T-helper 2 cell treated with Interferon-gamma antibody and Interleukin-4, amounts not matched to agents 5 μg/mL and 100 μg/mL, for 36 hours (primary cell): ENCODE results near the gene TAB2.
"Not testable (repeated sequence)": the region's sequence is repeated elsewhere in the genome, so short reads cannot be mapped to it uniquely, and the experiment has no call there.

Source experiments
- DNase-seq: peaks from one replicate; pipeline ENCODE4 v3.0.0; 2021; ENCODE audit warnings: low spot score
- H3K27ac Mint-ChIP-seq: one replicate; pipeline ENCODE4 v1.8.0; 2021; ENCODE audit warnings: mild to moderate bottlenecking, mixed read lengths
- H3K27me3 Mint-ChIP-seq: one replicate; pipeline ENCODE4 v1.8.0; 2021; ENCODE audit warnings: low read depth, mixed read lengths
- H3K36me3 Mint-ChIP-seq: one replicate; pipeline ENCODE4 v1.8.0; 2021; ENCODE audit warnings: low read depth, mixed read lengths
- H3K4me1 Mint-ChIP-seq: one replicate; pipeline ENCODE4 v1.8.0; 2021; ENCODE audit warnings: low read depth, mixed read lengths
- H3K4me3 Mint-ChIP-seq: one replicate; pipeline ENCODE4 v1.8.0; 2022; ENCODE audit warnings: mild to moderate bottlenecking, moderate library complexity, mixed read lengths
- H3K9me3 Mint-ChIP-seq: one replicate; pipeline ENCODE4 v1.8.0; 2021; ENCODE audit warnings: mixed read lengths

The TAB2 gene

DNA sequence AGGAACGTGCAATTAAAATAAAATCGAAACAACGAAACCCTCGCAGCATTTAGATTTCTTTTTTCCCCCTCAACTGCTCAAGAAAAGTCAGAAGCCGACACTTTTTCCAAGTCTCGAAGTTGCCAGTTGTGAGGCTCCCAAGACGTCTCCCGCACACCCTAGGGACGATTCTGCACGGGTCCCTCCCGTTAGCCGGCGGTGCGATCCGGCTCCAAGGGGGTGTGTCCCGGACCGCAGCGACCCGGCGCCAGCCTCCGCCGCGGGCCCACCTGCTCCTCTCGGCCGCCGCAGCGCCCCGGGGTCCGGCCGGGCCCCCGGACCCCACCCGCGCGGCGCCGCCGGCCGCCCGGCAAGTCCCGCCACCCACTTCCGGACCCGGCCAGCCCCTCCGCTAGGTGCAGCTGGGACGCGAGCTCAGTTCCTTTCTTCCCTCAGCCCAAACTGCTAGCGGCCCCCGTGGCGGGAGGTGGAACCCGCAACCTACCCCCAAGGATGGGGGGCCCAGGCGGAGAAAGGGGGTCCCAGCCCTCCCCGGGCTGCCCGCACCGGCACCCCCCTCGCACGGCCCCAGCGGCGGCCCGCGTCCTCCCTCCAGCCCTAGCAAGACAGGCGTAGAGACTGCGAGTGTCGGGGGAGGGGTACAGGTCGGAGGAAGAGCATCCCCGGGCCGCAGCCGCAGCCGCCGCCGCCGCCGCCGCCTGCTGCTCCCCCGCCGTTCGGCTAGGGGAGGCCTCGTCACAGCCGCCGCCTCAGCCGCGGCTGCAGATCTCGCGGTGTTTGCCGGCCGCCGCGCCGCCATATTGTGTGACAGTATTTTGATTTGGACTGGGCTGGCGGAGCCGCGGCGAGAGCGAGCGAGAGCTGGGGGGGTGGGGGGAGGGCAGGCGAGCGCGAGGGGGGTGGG lies 520 bp upstream of the TAB2 start:
- H3K4me1 Mint-ChIP-seq = peaks cover 32% of the 10 kb centered on the region
- peaks cover 32% of the 10 kb centered on the region for H3K36me3 Mint-ChIP-seq
- peaks cover 6% of the 10 kb centered on the region for H3K9me3 Mint-ChIP-seq
- no peaks in the 10 kb centered on the region for H3K27me3 Mint-ChIP-seq
- peak overlapping the region; percentile 84 for H3K4me3 Mint-ChIP-seq
- peak overlapping the region; percentile 89 for H3K27ac Mint-ChIP-seq
- DNase-seq = peak; percentile 90

- H3K36me3 Mint-ChIP-seq = peaks cover 32% of the 10 kb centered on the region
- peak overlapping the region; percentile 91 for H3K27ac Mint-ChIP-seq
- H3K4me1 Mint-ChIP-seq = peaks cover 40% of the 10 kb centered on the region
- no peak for DNase-seq
- peak overlapping the region; percentile 90 for H3K4me3 Mint-ChIP-seq
- H3K9me3 Mint-ChIP-seq = peaks cover under 1% of the 10 kb centered on the region
- no peaks in the 10 kb centered on the region for H3K27me3 Mint-ChIP-seq
These were observed 1.2 kb downstream of the TAB2 start for GRCh38 chr6:149318581-149319286.

DNA sequence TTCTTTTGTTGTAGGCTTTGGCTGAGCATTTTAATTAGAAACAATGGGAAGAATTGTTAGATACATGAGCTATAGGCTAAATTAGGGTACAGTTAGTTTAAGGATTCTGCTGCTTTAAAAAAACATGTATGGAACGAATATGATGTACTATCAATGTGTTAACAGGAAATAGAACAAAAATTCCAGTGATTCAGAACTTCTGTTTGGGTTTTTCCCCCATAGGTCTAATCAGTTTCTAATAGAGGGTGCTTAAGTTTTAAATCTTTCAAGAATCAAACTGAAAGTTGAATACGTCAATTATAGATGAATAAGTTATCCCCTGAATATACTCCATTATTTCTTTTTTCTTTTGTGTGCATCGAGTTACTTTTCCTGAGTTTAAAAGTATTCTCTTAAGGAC lies 1.9 kb downstream of the TAB2 start:
- no peaks in the 10 kb centered on the region for H3K27me3 Mint-ChIP-seq
- H3K4me3 Mint-ChIP-seq = peak overlapping the region; percentile 90
- H3K9me3 Mint-ChIP-seq = no peaks in the 10 kb centered on the region
- H3K36me3 Mint-ChIP-seq = peaks cover 34% of the 10 kb centered on the region
- no peak for DNase-seq
- H3K27ac Mint-ChIP-seq = peak overlapping the region; percentile 91
- peaks cover 39% of the 10 kb centered on the region for H3K4me1 Mint-ChIP-seq

- DNase-seq, H3K27me3 Mint-ChIP-seq, H3K9me3 Mint-ChIP-seq: not testable (repeated sequence)
- Mint-ChIP-seq H3K36me3 (peaks cover 35% of the 10 kb centered on the region), H3K4me1 (peaks cover 37% of the 10 kb centered on the region), H3K4me3 (peak overlapping the region; percentile 90), H3K27ac (peak overlapping the region; percentile 91)
These were observed 2.5 kb downstream of the TAB2 start for GRCh38 chr6:149320016-149320415.

DNA sequence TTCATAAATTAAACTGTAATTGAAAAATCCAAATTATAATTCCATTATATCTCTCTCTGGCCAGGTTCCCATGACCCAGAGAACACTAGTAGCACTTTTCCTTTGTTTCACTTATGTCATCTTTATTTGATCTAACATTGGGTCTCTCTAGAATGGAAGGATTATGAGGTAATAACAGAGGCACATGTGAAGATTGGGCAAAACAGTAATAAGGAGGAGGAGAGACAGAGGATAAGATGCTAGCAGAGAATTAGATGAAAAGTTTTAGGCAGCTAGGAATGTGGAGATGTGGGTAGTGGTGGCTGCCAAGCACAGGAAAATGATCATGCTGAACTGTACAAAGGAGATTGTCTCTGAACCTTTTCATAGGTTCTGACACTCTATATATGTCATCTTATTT lies 3.3 kb downstream of the TAB2 start:
- Mint-ChIP-seq H3K36me3 (peaks cover 39% of the 10 kb centered on the region), H3K27me3 (no peaks in the 10 kb centered on the region), H3K4me3 (peak overlapping the region; percentile 90), H3K9me3 (no peaks in the 10 kb centered on the region), H3K27ac (peak overlapping the region; percentile 77), H3K4me1 (peaks cover 37% of the 10 kb centered on the region)
- no peak for DNase-seq

- Mint-ChIP-seq H3K9me3 (no peaks in the 10 kb centered on the region), H3K27me3 (no peaks in the 10 kb centered on the region), H3K36me3 (peaks cover 42% of the 10 kb centered on the region), H3K27ac (peak overlapping the region; percentile 9), H3K4me3 (peak overlapping the region; percentile 71), H3K4me1 (peaks cover 42% of the 10 kb centered on the region)
- no peak for DNase-seq
These were observed 5.8 kb downstream of the TAB2 start for GRCh38 chr6:149323353-149323752.

DNA sequence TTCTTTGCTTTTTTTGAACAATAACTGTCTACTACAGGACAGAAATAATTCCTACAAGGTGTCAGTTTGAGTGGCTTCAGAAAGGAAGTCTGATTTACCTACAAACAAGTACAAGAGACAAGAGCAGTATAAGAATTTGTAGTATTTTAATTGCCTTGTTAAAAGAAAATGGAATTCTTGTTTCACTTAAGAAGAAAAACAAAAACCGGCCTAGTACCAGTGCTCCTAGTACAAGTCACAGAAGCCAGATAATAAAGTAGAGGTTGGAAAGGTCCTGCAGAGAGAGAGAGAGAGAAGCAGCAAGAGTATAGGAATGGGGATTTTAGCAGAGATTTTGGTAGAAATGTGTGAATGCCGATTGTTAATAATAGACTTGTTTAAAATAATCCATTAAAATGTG lies 6.4 kb downstream of the TAB2 start:
- Mint-ChIP-seq H3K9me3 (no peaks in the 10 kb centered on the region), H3K27me3 (no peaks in the 10 kb centered on the region), H3K4me3 (peak overlapping the region; percentile 71), H3K27ac (peak overlapping the region; percentile 77), H3K4me1 (peaks cover 48% of the 10 kb centered on the region), H3K36me3 (peaks cover 41% of the 10 kb centered on the region)
- DNase-seq = no peak

- Mint-ChIP-seq H3K36me3 (peaks cover 40% of the 10 kb centered on the region), H3K27ac (no peak overlapping the region), H3K4me3 (peak overlapping the region; percentile 57), H3K9me3 (no peaks in the 10 kb centered on the region), H3K27me3 (no peaks in the 10 kb centered on the region), H3K4me1 (peaks cover 53% of the 10 kb centered on the region)
- no peak for DNase-seq
These were observed 6.9 kb downstream of the TAB2 start for GRCh38 chr6:149324428-149324827.

GRCh38 chr6:149325648-149326236 lies 8.2 kb downstream of the TAB2 start:
- no peaks in the 10 kb centered on the region for H3K27me3 Mint-ChIP-seq
- no peak for DNase-seq
- H3K9me3 Mint-ChIP-seq = no peaks in the 10 kb centered on the region
- peaks cover 31% of the 10 kb centered on the region for H3K36me3 Mint-ChIP-seq
- peak overlapping the region; percentile 22 for H3K4me3 Mint-ChIP-seq
- no peak overlapping the region for H3K27ac Mint-ChIP-seq
- peaks cover 62% of the 10 kb centered on the region for H3K4me1 Mint-ChIP-seq

DNA sequence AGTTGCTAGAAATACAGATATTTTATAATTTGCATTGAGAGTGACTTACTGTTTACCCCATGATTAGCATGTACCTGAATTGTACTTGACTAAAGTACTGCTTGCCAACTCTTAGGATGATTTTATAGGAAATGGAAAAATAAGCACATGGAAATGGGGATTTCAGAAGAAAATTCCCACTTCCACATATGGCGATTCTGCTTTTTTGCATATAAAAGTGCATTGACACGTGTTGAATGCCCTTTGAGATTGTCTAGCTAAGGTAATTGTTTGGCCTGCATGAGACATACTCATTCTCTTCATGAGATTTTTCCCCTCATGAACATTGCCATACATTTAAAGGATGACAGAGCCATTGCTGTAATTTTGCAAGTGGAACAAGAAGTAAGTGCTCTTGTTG lies 10.1 kb downstream of the TAB2 start:
- Mint-ChIP-seq H3K27ac (no peak overlapping the region), H3K4me3 (peak overlapping the region; percentile 58), H3K9me3 (no peaks in the 10 kb centered on the region), H3K4me1 (peaks cover 67% of the 10 kb centered on the region), H3K27me3 (no peaks in the 10 kb centered on the region), H3K36me3 (peaks cover 23% of the 10 kb centered on the region)
- no peak for DNase-seq

- no peaks in the 10 kb centered on the region for H3K27me3 Mint-ChIP-seq
- peak overlapping the region; percentile 58 for H3K4me3 Mint-ChIP-seq
- no peaks in the 10 kb centered on the region for H3K9me3 Mint-ChIP-seq
- H3K4me1 Mint-ChIP-seq = peaks cover 66% of the 10 kb centered on the region
- peaks cover 21% of the 10 kb centered on the region for H3K36me3 Mint-ChIP-seq
- H3K27ac Mint-ChIP-seq = no peak overlapping the region
- no peak for DNase-seq
These were observed 10.6 kb downstream of the TAB2 start for GRCh38 chr6:149328083-149328482.

DNA sequence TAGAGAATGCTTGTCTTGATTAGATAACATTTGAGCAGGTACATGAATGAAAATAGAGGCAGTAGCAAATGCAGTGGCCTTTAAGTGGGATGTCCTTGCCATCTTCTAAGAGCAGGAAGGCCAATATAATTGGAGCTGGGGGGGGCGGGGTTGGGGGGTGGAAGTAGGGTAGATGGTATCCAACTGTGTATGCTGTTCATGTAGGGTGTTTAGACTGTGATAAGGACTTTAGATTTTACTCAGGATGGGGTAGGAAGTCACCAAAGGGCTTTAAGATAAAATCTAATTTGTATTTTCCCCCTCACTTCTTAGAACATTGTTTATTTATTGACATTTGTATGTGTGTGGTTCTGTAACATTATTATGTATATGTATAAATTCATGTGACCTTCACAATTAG lies 12.0 kb downstream of the TAB2 start:
- peak overlapping the region; percentile 58 for H3K4me3 Mint-ChIP-seq

DNA sequence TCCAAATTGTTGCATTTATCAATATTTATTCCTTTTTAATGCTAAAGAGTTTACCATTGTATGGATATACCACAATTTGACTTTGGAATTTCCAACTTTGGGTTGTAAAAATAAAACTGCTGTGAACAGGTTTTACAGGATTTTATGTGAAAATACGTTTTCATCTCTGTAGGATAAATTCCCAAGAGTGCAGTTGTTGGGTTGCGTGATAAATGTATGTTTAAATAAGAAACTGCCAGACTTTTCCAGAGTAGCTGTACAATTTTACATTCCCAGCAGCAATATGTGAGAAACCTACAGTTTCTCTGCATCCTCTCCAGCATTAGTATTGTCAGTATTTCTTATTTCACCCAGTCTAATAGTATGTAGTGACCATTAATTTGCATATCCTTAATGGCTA lies 12.6 kb downstream of the TAB2 start:
- Mint-ChIP-seq H3K9me3 (no peaks in the 10 kb centered on the region), H3K36me3 (peaks cover 24% of the 10 kb centered on the region), H3K27me3 (no peaks in the 10 kb centered on the region), H3K4me3 (peak overlapping the region; percentile 58), H3K27ac (peak overlapping the region; percentile 41), H3K4me1 (peaks cover 71% of the 10 kb centered on the region)
- DNase-seq = no peak

More for the DNA sequence above, 12.0 kb downstream of the TAB2 start:
- DNase-seq = no peak
- no peaks in the 10 kb centered on the region for H3K27me3 Mint-ChIP-seq
- H3K9me3 Mint-ChIP-seq = no peaks in the 10 kb centered on the region
- peaks cover 68% of the 10 kb centered on the region for H3K4me1 Mint-ChIP-seq
- peaks cover 21% of the 10 kb centered on the region for H3K36me3 Mint-ChIP-seq
- H3K27ac Mint-ChIP-seq = peak overlapping the region; percentile 32
